Activated B cell treated with CpG ODN at 0.5 μM for 24 hours (primary cell): Measurements from ENCODE around the gene CDHR5. TPM values are rescaled to one million over a fixed set of nuclear protein-coding genes. Genes with fewer than 3 reads are reported as not detected.

ENCODE experiments used
- ATAC-seq: fragments of 200-7000 bp; cut with Tn5 transposase; one replicate; pipeline ENCODE4 v1.10.0; 2021; ENCODE audit warnings: low read depth, mild to moderate bottlenecking, moderate library complexity
- CTCF ChIA-PET: fragments of 350-600 bp; sonication (Branson Sonifier 250); formaldehyde crosslinking; loops from one replicate; lab custom pipeline; 2021; ENCODE audit warnings: antibody characterized with exemption; lab: Charles Lee
- POLR2A ChIA-PET: fragments of 350-600 bp; sonication (Branson Sonifier 250); formaldehyde crosslinking; loops from one replicate; lab custom pipeline; 2021; ENCODE audit warnings: antibody characterized with exemption; lab: Charles Lee
- DNase-seq: peaks from one replicate; pipeline ENCODE4 v3.0.0; 2022
- H3K27ac Mint-ChIP-seq: one replicate; pipeline ENCODE4 v1.8.0; 2020; ENCODE audit warnings: mixed read lengths
- H3K27me3 Mint-ChIP-seq: one replicate; pipeline ENCODE4 v1.8.0; 2021; ENCODE audit warnings: mixed read lengths
- H3K36me3 Mint-ChIP-seq: one replicate; pipeline ENCODE4 v1.8.0; 2021; ENCODE audit warnings: low read depth, mixed read lengths
- H3K4me1 Mint-ChIP-seq: one replicate; pipeline ENCODE4 v1.8.0; 2021; ENCODE audit warnings: mixed read lengths
- H3K4me3 Mint-ChIP-seq: one replicate; pipeline ENCODE4 v1.8.0; 2020; ENCODE audit warnings: mild to moderate bottlenecking, mixed read lengths
- H3K9me3 Mint-ChIP-seq: one replicate; pipeline ENCODE4 v1.8.0; 2020; ENCODE audit warnings: mixed read lengths
- intact Hi-C: fragments of 100-400 bp; cut with micrococcal nuclease; formaldehyde crosslinking; loops from one replicate; pipeline ENCODE4 v1.15.1; 2024
- total RNA-seq: library from RNA; stranded (reverse); gene quantifications from 2 replicates; pipeline ENCODE4 v1.2.3, GENCODE V29; 2022
- TF ChIP-seq, protein P1 (sequence below): fragments of 200-600 bp; IDR thresholded peaks from one replicate; pipeline ENCODE4 v1.8.0; 2022; ENCODE audit warnings: antibody characterized with exemption, mild to moderate bottlenecking

CDHR5 gene, protein sequence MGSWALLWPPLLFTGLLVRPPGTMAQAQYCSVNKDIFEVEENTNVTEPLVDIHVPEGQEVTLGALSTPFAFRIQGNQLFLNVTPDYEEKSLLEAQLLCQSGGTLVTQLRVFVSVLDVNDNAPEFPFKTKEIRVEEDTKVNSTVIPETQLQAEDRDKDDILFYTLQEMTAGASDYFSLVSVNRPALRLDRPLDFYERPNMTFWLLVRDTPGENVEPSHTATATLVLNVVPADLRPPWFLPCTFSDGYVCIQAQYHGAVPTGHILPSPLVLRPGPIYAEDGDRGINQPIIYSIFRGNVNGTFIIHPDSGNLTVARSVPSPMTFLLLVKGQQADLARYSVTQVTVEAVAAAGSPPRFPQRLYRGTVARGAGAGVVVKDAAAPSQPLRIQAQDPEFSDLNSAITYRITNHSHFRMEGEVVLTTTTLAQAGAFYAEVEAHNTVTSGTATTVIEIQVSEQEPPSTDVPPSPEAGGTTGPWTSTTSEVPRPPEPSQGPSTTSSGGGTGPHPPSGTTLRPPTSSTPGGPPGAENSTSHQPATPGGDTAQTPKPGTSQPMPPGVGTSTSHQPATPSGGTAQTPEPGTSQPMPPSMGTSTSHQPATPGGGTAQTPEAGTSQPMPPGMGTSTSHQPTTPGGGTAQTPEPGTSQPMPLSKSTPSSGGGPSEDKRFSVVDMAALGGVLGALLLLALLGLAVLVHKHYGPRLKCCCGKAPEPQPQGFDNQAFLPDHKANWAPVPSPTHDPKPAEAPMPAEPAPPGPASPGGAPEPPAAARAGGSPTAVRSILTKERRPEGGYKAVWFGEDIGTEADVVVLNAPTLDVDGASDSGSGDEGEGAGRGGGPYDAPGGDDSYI
- total RNA-seq = not detected in 2 replicates

DNA sequence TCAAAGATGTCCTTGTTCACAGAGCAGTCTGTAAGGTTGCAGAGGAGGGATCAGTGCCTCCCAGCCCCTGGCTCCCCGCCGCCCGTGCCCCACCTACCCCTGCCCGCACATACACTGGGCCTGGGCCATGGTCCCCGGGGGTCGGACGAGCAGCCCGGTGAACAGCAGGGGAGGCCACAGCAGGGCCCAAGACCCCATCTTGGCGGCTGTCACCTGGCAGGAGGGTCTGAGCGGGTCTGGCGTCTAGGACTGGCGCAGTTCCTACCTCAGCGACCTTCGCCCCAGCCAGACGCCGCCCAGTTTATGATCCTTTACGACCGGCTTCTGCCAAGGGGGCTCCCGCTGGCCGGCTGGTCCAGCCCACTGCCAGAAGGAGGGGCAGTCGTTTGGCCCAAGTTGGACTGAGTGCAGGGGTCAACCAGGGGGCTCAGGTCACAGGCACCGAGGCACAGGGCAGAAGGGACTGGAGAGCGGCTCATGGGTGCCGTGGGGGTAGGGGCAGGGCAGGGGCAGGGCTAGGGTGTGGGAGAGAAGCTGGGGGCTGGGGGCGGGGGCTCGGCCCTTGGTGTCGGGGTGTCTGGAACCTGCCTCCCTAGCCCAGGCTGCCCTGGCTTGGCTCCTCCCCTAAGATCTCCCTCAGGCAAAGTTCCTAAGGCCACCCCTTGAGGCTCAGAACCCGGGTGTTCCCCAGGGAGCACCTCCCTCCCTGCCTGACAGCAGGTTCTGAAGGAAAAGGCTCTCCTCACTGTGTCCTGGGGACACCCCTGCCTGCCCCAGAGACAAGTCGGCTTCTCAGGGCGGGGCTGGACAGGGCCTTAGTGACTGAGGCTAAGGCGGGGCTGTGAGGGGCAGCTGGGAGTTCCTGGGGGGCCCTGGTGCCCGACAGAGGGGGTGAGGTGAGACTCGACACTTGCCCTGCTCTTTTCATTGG is at the start of gene CDHR5:
Gene CDHR5, minus strand, starts transcription at position 251 of the 931 bp plus-strand sequence. Its CDS starts 53 bp downstream, at position 198.
- no peak for ATAC-seq
- peaks cover 22% of the 10 kb centered on the region for H3K27me3 Mint-ChIP-seq
- peaks cover 14% of the 10 kb centered on the region for H3K4me1 Mint-ChIP-seq
- ChIA-PET CTCF (no interaction called here), POLR2A (no interaction called here)
- H3K4me3 Mint-ChIP-seq = no peak within 1 kb of the TSS
- intact Hi-C loops = no loop called here
- TF ChIP-seq, protein P1, sequence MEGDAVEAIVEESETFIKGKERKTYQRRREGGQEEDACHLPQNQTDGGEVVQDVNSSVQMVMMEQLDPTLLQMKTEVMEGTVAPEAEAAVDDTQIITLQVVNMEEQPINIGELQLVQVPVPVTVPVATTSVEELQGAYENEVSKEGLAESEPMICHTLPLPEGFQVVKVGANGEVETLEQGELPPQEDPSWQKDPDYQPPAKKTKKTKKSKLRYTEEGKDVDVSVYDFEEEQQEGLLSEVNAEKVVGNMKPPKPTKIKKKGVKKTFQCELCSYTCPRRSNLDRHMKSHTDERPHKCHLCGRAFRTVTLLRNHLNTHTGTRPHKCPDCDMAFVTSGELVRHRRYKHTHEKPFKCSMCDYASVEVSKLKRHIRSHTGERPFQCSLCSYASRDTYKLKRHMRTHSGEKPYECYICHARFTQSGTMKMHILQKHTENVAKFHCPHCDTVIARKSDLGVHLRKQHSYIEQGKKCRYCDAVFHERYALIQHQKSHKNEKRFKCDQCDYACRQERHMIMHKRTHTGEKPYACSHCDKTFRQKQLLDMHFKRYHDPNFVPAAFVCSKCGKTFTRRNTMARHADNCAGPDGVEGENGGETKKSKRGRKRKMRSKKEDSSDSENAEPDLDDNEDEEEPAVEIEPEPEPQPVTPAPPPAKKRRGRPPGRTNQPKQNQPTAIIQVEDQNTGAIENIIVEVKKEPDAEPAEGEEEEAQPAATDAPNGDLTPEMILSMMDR = no peak
- no peak within 1 kb of the TSS for H3K27ac Mint-ChIP-seq
- H3K9me3 Mint-ChIP-seq = no peaks in the 10 kb centered on the region
- H3K36me3 Mint-ChIP-seq = no peaks in the 10 kb centered on the region
- DNase-seq = no peak

DNA sequence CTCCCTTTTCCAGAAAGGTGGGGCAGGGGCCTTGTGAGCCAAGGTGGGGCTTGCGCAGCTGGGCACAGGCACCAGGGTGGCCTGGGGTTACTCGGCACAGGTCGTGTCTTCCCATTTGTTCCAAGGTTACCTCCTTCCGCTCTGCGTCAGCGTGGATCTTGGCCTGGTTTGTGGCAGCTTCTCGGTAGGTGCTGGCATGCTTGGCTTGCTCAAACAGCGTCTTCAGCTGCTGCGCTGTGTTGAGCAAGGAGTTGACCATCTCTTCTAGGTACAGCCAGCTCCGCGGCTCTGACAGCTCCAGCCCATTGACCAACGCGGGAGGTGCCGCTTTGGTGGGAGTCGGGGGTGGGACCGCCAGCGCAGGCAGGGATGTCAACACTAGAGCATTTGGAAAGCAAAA is 49.7 kb upstream of the CDHR5 start:
- POLR2A ChIA-PET = no interaction called here
- CTCF ChIA-PET = interaction anchor here (1.0 kb wide), 1 partner anchor 49 kb away, joined by 3 read pairs; no protein-coding TSS in a partner anchor

DNA sequence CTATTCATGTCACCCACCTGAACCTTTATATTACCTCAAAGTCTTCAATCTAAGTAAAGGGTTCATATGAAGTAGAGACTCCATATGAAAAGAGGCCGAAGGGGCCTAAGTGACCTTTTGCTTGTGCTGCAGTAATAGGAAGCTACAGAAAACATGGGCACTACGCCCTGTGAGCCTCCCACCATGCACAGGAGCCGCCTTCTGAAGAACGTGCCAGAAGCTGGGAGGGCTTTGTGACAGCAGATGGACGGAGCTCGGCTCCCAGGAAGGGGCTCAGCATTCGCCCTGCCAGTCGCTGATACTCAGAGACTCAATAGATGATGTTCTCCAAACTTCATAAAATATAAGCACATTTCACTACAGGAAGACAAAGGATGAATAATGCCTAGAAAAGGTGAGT is 49.1 kb upstream of the CDHR5 start:
- POLR2A ChIA-PET = no interaction called here
- TF ChIP-seq, protein P1 = no peak
- no peak for DNase-seq
- Mint-ChIP-seq H3K36me3 (peaks cover 49% of the 10 kb centered on the region), H3K27me3 (no peaks in the 10 kb centered on the region), H3K4me3 (no peak overlapping the region), H3K4me1 (no peaks in the 10 kb centered on the region), H3K27ac (no peak overlapping the region), H3K9me3 (no peaks in the 10 kb centered on the region)
- intact Hi-C loops = no loop called here
- ATAC-seq = no peak
- CTCF ChIA-PET = no interaction called here

More for the DNA sequence above, 49.7 kb upstream of the CDHR5 start:
- Mint-ChIP-seq H3K36me3 (peaks cover 55% of the 10 kb centered on the region), H3K4me3 (no peak overlapping the region), H3K27me3 (no peaks in the 10 kb centered on the region), H3K4me1 (no peaks in the 10 kb centered on the region), H3K27ac (no peak overlapping the region), H3K9me3 (no peaks in the 10 kb centered on the region)
- no peak for DNase-seq
- ATAC-seq = no peak
- TF ChIP-seq, protein P1 = no peak
- intact Hi-C loops = no loop called here

DNA sequence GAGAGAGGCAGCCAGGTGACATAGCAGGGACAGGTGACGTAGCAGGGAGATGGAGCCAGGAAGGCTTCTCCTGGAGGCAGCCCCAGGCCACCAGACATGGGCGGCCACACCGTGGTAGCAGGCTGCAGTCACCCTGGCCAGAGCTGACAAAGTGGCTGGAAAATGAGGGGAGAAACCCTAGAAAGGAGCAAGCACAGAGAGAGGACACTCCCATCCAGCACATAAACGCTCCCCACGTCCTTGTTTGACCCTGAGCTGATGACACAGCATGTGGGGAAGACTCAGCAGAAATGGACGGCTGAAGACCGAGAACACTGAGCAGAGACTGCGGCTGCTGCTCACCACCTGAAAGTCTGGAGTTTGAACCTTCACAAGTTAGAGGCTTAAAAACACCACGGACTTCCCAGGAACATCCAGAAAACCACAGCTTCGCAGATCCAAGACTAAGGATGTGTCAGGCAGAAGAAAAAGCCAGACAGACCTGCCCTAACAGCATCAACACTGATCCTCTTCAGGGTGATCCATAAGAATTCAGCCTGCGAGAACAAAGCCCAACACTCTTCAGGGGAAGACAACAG is 41.0 kb upstream of the CDHR5 start:
- Mint-ChIP-seq H3K27ac (no peak overlapping the region), H3K27me3 (no peaks in the 10 kb centered on the region), H3K4me1 (no peaks in the 10 kb centered on the region), H3K36me3 (peaks cover 27% of the 10 kb centered on the region), H3K4me3 (no peak overlapping the region), H3K9me3 (no peaks in the 10 kb centered on the region)
- intact Hi-C loops = no loop called here
- TF ChIP-seq, protein P1 = no peak
- ATAC-seq (no peak), DNase-seq (no peak)
- ChIA-PET CTCF (interaction anchor here (1.3 kb wide), 1 partner anchor 56 kb away, joined by 5 read pairs; no protein-coding TSS in a partner anchor), POLR2A (interaction anchor here (1.1 kb wide), 1 partner anchor 31 kb away, joined by 4 read pairs; no protein-coding TSS in a partner anchor)
